ENCODE results near the gene RNASET2.
"Not testable (repeated sequence)": the region's sequence is repeated elsewhere in the genome, so short reads cannot be mapped to it uniquely, and the experiment has no call there.

The RNASET2 gene

GRCh38 chr6:166969390-166970002 lies 13.1 kb upstream of the RNASET2 start:
- DNase-seq: no peak

- no peak for DNase-seq
Observed at GRCh38 chr6:166966268-166966667, 9.9 kb upstream of the RNASET2 start.

GRCh38 chr6:166960609-166960978 lies 4.2 kb upstream of the RNASET2 start:
- no peak for DNase-seq

- DNase-seq: peak; percentile 37 to 43
Observed at GRCh38 chr6:166959911-166960608, 3.7 kb upstream of the RNASET2 start.

- peak; percentile 78 to 81 for DNase-seq
Observed at GRCh38 chr6:166958926-166959861, 2.8 kb upstream of the RNASET2 start.

- DNase-seq: no peak
Observed at GRCh38 chr6:166957805-166958076, 1.4 kb upstream of the RNASET2 start.

- peak; percentile 89 to 93 for DNase-seq
Observed at GRCh38 chr6:166957087-166957804, 896 bp upstream of the RNASET2 start.

GRCh38 chr6:166955865-166956443 lies 396 bp downstream of the RNASET2 start:
- DNase-seq: peak in 1 of 2 donors; percentile 56

GRCh38 chr6:166955121-166955864 lies 1.1 kb downstream of the RNASET2 start:
- peak; percentile 86 to 88 for DNase-seq

- DNase-seq: no peak
Observed at GRCh38 chr6:166954118-166954713, 2.1 kb downstream of the RNASET2 start.

GRCh38 chr6:166952567-166953486 lies 3.5 kb downstream of the RNASET2 start:
- DNase-seq: no peak

GRCh38 chr6:166952121-166952520 lies 4.2 kb downstream of the RNASET2 start:
- peak; percentile 50 to 70 for DNase-seq

GRCh38 chr6:166951670-166952060 lies 4.7 kb downstream of the RNASET2 start:
- no peak for DNase-seq

GRCh38 chr6:166950892-166951669 lies 5.3 kb downstream of the RNASET2 start:
- DNase-seq: peak in 1 of 2 donors; percentile 51

- DNase-seq: peak; percentile 37 to 41
Observed at GRCh38 chr6:166950443-166950821, 5.9 kb downstream of the RNASET2 start.

GRCh38 chr6:166949528-166950442 lies 6.6 kb downstream of the RNASET2 start:
- no peak for DNase-seq

- DNase-seq: not testable (repeated sequence)
Observed at GRCh38 chr6:166948724-166949123, 7.6 kb downstream of the RNASET2 start.

GRCh38 chr6:166947251-166947650 lies 9.1 kb downstream of the RNASET2 start:
- no peak for DNase-seq
